ENCODE results near the gene ALPK3. TPM values are rescaled to one million over a fixed set of nuclear protein-coding genes. Genes with fewer than 3 reads are reported as not detected.
A peak's percentile ranks its signal among the peaks of the same experiment; 100 is the strongest.

The ALPK3 gene
- polyA plus RNA-seq, 1 donor: 92.1 TPM

GRCh38 chr15:84893607-84894006 lies 76.5 kb downstream of the ALPK3 start:
- DNase-seq (ENCODE audit: low read depth): no peak

GRCh38 chr15:84894736-84895425 lies 77.7 kb downstream of the ALPK3 start:
- no peak for DNase-seq (ENCODE audit: low read depth)

- DNase-seq (ENCODE audit: low read depth): no peak
These were observed 81.6 kb downstream of the ALPK3 start for GRCh38 chr15:84898761-84899160.

DNA sequence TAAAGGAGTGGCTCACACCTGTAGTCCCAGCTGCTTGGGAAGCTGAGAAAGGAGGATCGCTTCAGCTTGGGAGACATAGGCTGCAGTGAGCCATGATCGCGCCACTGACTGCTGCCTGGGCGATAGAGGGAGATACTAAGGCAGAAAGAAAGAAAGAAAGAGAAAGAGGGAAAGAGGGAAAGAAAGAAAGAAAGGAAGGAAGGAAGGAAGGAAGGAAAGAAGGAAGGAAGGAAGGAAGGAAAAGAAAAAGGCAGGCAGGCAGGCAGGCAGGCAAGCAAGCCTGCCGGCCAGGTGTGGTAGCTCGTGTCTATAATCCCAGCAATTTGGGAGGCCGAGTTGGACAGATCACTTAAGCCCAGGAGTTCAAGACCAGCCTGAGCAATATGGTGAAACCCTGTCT lies 82.6 kb downstream of the ALPK3 start:
- DNase-seq (ENCODE audit: low read depth): no peak

DNA sequence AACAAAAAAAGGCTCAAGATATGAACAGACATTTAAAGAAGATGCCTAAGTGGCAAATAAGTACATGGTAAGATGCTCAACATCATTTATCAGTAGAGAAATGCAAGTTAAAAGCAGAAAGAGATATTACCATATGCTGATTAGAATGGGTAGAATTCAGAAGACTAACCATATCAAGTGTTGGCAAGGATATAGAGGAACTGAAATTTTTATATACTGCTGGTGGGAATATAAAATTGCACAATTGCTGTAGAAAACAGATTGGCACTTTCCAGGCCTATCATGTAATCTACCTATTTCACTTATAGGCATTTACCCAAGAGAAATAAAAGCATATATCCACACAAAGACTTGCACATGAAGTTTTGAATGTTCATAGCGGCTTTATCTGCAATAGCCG lies 84.4 kb downstream of the ALPK3 start:
- no peak for DNase-seq (ENCODE audit: low read depth)

GRCh38 chr15:84903751-84904150 lies 86.6 kb downstream of the ALPK3 start:
- DNase-seq (ENCODE audit: low read depth): no peak

DNA sequence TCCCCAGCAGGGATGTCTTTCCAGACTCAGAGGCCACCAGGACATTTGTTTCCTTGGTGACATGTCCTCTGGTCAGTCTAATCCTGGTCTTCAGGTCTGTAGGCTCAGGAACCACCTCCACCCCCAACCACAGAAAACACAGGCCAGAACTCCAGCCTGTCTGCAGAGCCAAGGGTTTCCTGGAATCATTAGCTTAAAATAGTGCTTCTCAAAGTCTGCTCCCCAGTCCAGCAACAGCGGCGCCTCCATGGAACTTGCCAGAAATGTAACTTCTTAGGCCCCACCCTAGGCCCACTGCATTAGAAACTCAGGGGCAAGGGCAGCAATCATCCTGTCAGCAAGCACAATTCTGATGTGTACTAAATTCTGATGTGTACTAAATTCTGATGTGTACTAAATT lies 87.3 kb downstream of the ALPK3 start:
- no peak for DNase-seq (ENCODE audit: low read depth)

GRCh38 chr15:84905016-84905916 lies 88.1 kb downstream of the ALPK3 start:
- DNase-seq (ENCODE audit: low read depth): no peak

DNA sequence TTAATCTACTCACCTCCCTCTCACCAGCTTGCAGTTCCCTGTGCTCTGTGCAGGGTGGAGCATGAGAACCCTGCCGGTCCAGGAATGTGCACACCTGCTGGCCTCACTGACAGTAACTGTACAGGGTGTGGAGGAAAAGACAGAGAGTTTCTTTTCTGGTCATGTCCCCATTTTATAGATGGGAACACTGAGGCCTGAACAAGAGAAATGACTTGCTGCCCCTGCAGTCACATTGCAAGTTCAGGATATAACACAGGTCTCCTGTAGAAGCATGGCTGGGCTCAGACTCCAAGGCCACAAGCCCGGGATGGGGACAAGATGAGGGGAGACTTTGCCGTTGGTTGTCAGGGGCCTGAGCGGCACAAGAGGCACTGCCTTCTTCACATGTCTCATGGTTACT lies 90.6 kb downstream of the ALPK3 start:
- DNase-seq (ENCODE audit: low read depth): no peak

DNA sequence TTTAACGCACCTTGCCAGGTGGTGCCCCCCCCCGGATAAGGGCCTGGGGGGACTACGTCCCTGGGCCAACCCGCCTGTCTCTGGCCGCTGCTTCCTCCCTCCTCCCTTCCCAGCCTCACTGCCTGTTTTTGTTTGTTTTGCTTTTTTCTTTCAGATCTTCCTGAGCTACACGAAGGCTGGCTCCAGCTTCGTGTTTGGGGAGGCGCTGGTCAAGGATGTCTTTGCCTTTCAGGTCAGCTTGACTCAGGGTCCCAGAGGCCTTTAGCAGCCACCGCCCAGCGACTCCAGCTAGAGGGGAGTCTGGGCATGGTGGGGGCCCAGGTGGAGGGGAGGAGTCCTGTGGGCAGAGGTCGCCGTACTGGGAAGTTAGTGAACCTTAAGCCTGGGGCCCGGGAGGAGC lies 91.4 kb downstream of the ALPK3 start:
- DNase-seq (ENCODE audit: low read depth): no peak

GRCh38 chr15:84909029-84909428 lies 91.9 kb downstream of the ALPK3 start:
- DNase-seq (ENCODE audit: low read depth): no peak

DNA sequence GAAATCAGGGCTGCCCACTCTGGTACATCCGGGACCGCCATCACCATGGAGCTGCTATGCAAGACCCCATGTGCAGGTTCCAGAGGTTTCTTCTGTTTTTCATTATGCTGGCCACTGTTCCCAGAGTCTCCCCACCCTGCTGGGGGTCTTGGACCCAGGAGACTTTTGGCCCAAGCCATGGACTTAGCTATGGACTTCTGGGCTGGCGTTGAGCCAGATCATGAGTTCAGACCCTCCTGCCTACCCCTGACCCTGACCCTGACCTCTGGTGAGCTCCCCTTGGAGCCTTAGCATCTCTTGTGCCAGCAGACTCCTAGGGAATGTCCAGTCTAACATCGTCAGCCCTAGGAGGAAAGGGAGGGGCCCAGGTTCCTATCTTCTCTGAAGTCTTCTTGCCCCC lies 92.6 kb downstream of the ALPK3 start:
- no peak for DNase-seq (ENCODE audit: low read depth)

- DNase-seq (ENCODE audit: low read depth): no peak
These were observed 93.9 kb downstream of the ALPK3 start for GRCh38 chr15:84910928-84911623.

- peak; percentile 90 for DNase-seq (ENCODE audit: low read depth)
These were observed 94.9 kb downstream of the ALPK3 start for GRCh38 chr15:84911879-84912660.

GRCh38 chr15:84913360-84913723 lies 96.2 kb downstream of the ALPK3 start:
- no peak for DNase-seq (ENCODE audit: low read depth)

- DNase-seq (ENCODE audit: low read depth): no peak
These were observed 97.2 kb downstream of the ALPK3 start for GRCh38 chr15:84914351-84914750.

DNA sequence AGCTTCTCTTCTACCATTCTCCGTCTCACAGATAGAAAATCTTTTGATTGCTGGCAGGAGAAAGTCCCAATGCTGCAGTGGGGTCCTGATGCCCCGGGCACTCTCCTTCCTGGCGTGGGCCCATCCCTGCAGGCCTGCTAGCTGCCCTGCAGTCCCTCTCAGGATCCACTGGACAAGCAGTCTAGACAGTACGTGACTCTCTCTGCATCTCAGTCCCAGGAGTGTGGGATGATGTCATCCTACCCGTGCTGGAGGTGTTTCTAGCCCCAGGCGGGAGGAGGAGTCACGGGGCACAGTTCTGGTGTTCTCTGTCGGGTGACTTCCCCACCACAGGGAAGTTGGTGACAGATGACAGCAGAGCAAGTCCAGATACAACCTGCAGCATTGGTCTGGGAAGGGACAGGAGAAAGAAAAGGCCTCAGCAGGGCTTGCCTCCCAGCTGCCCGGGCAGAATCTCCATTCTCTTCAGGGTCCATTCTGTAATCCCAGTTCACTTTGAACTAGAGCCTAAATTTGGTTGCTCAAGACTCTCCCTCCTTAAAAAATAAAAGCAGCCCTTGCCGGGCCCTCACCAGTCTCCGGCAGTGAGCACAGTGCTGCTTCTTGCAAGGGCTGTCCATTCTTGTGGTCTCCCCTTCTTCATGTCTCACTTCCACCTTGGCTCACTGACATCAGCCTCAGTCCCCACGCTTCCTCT lies 97.9 kb downstream of the ALPK3 start:
- no peak for DNase-seq (ENCODE audit: low read depth)

DNA sequence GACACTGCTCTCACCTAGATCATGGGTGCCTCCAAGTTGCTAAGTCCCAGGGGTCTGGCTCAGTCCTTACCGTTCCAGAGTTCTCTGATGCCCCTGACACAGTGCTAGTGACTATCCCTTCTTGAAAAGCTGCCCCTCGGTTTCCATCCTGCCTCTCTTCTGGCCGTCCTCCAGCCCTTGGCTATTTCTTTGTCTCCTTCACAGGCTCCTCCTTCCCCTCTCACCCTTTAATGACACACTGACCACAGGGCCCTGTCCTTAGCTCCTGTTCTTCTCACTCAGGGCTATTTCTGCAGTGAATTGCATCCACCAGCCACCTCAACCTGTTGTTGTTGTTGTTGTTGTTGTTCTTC lies 98.4 kb downstream of the ALPK3 start:
- no peak for DNase-seq (ENCODE audit: low read depth)

DNA sequence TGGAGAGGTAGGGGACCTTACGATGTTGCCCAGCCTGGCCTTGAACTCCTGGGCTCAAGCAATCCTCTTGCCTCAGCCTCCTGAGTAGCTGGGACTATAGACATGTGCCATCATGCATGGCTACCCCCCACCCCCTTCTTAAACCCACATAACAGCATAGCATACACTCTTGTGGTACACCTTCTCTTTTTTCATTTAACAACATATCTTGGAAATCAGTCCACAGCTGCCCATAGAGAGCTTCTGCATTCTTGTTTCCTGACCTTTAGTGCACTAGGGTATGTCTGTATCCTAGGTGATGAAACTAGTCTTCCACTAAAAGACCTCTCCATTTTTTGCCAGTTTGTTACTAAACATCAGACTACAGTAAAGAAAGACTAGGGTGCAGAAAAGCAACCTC lies 100.3 kb downstream of the ALPK3 start:
- DNase-seq (ENCODE audit: low read depth): no peak

DNA sequence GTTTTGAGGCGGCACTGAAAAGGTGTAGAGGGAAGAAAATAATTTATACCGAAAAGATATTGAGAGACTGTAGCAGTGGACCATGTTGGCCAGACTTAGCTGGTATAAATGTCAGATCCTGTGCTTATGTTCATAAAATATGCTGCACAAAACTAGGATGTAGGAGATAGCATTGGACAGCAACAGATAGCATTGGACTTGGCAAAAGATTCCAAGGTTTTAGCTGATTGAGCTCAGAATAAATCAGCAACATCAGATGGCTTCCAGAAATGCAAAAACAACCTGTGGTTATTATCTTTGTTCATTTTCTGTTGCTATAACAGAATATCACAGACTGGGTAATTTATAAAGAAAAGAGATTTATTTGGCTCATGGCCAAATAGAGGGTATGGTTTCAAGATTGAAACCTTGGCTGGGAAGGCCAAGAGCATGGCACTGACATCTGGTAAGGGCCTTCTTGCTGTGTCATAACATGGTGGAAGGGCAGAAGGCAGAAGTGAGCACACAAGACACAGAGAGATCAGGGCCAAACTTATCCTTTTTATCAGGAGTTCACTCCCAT lies 102.0 kb downstream of the ALPK3 start:
- no peak for DNase-seq (ENCODE audit: low read depth)

DNA sequence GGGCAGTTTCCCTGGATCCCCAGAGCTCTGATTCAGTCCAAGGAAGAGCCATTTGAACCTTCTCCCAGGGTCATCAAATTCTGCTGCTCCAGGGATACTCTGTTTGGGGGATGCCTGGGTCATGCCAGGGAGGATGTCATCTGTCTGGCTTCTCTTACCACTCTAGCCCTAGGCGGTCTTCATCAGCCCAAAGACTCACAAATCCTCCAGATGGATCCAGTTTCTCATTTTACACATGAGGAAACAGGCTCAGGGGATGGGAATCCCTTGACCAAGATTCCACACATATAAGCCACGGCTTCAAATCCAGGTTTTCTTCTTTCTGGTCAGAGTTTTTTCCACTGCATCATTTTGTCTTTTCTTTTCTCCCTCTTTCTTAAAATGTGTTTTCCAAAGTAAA lies 104.0 kb downstream of the ALPK3 start:
- no peak for DNase-seq (ENCODE audit: low read depth)
